ENCODE measurements around the gene BLM.

BLM gene

DNA sequence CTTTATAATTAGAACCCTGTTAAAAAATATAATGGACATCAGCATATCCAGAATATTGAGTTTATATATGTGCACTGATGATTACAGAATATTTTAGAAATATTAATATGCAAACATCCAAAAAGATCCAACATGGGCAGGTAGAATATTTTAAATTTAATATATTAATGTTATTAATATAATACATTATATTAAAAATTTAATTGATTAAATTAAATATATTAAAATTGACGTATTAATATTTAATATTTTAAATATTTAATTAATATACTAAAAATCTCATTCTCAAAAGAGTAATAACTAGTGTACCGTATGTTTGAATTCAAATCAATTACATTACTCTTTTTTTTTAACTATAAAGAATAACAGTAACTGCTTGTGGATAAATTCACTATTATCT lies 77.4 kb downstream of the BLM start:
- no peak overlapping the region for H3K27ac ChIP-seq
- TF ChIP-seq ZFX (IDR thresholded peaks at IDR 0.05; ENCODE audit: borderline replicate concordance): no peak
- no peak for TF ChIP-seq CTCF (IDR thresholded peaks at IDR 0.05)

DNA sequence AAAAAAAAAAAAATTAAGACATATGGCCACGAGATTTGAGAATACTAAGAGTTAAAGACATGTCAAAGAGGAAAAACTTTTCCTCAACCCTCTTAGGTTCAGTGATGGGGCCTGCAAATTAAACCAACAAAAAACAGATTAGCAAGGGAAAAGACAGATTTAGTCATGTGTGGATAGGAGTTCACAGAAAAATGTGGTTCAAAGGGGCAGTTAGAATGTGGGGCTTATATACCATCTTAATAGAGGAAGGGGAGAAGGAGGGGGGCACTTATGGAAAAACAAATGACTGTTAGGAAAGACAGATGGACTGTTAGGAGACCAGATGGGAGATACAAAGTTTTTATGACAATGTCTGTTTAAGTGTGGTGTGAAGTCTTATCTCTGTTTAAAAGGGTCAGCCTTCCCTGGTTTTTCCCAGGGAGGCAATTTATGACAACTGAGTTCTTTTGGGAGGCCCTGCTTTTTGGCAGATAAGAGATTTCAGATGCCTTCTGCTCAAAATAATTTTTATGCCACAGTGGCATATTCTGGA lies 82.6 kb downstream of the BLM start:
- H3K27ac ChIP-seq: no peak overlapping the region
- no peak for TF ChIP-seq CTCF (IDR thresholded peaks at IDR 0.05)
- TF ChIP-seq ZFX (IDR thresholded peaks at IDR 0.05; ENCODE audit: borderline replicate concordance): no peak

- TF ChIP-seq CTCF (IDR thresholded peaks at IDR 0.05): no peak
- no peak for TF ChIP-seq ZFX (IDR thresholded peaks at IDR 0.05; ENCODE audit: borderline replicate concordance)
Measured at GRCh38 chr15:90801803-90802202, 84.7 kb downstream of the BLM start.

GRCh38 chr15:90807074-90807785 lies 90.1 kb downstream of the BLM start:
- H3K27ac ChIP-seq: no peak overlapping the region

More at GRCh38 chr15:90801803-90802202, 84.7 kb downstream of the BLM start:
- no peak overlapping the region for H3K27ac ChIP-seq

DNA sequence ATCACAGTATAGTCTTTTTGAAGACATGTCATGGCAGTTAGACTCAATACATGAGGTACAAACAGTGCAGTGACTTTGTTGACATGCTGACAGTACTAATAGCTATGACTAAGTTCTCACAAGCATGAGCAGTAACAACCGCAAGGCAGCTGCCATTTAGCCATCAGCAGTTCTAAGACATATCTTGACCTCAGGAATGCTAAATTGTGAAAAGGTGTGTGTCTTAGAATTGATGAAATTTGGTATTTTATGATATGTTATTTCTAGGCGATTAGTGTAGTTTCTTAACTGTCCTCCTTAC lies 90.6 kb downstream of the BLM start:
- no peak for TF ChIP-seq CTCF (IDR thresholded peaks at IDR 0.05)
- no peak overlapping the region for H3K27ac ChIP-seq

More at GRCh38 chr15:90807074-90807785, 90.1 kb downstream of the BLM start:
- TF ChIP-seq CTCF (IDR thresholded peaks at IDR 0.05): no peak

DNA sequence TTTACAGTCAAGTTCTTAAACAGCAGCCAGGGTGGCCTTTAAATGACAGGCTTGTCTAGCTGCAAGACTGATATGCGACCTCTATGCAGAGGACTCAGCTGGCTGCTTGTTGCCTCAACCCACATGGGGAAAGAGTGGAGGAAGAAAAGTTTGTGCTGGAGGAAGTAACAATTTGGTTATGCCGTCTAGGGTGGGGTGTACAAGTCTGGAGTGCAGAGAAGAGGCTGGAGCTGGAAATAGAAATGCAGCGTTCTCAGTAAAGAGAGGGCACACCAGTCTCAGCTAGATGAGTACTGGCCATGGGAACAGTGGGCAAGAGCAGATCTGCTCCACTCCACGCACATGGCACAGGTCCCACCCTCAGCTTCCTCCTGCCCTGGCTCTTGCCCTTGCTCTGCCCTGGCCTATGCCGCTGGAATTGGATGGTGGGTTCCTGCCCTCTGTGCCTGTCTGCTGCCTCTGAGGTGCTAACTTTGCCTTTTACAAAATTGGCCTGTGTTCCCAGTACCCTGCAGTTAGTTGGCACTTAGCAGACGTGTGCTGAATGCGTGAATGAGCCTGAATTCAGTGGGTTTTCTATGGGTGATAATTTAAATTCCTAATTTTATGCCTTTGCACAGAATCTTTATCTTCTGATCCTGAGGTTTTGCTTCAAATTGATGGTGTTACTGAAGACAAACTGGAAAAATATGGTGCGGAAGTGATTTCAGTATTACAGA lies 91.5 kb downstream of the BLM start:
- H3K27ac ChIP-seq: no peak overlapping the region
- no peak for TF ChIP-seq ZFX (IDR thresholded peaks at IDR 0.05; ENCODE audit: borderline replicate concordance)
- TF ChIP-seq CTCF (IDR thresholded peaks at IDR 0.05): no peak

DNA sequence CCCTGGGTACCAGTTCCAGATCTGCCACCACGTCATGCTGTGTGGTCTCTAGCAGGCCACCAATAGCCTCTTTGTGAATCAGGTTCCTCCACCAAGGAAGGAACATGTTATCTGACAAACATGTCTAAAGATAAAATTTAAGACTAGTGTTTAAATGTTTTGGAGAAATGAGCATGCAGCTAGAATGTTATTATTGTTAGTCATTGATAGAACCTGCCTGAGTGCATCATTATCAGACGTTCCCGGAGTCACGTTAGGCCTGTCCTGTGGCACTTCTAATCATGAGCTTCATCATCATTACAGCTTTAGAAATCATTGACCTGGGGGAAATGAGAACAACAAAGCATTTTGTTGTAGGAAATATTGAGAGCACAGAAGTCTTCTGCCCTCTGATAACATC lies 92.4 kb downstream of the BLM start:
- H3K27ac ChIP-seq: no peak overlapping the region
- TF ChIP-seq ZFX (IDR thresholded peaks at IDR 0.05; ENCODE audit: borderline replicate concordance): no peak
- TF ChIP-seq CTCF (IDR thresholded peaks at IDR 0.05): no peak

Data from 22Rv1 (cell line).